OCI-LY1 (cell line): Measurements from ENCODE around the gene ATP8B2.

Source experiments
- EZH2 ChIP-seq: fragments of 200-600 bp; sonication (generic), shearing (Covaris generic); IDR thresholded peaks from 2 replicates; pipeline ENCODE4 v1.8.0; 2017; ENCODE audit warnings: borderline replicate concordance, mixed run types, mild to moderate bottlenecking, antibody characterized with exemption, low read length, moderate library complexity, mixed read lengths
- TF ChIP-seq, protein P1 (sequence below): fragments of 200-600 bp; sonication (generic), shearing (Covaris generic); IDR thresholded peaks from 2 replicates; pipeline ENCODE4 v1.5.1; 2017; ENCODE audit warnings: mild to moderate bottlenecking, antibody characterized with exemption, low read length, moderate library complexity, mixed read lengths

GRCh38 chr1:154316704-154317103 lies 8.6 kb upstream of the ATP8B2 start:
- TF ChIP-seq, protein P1, sequence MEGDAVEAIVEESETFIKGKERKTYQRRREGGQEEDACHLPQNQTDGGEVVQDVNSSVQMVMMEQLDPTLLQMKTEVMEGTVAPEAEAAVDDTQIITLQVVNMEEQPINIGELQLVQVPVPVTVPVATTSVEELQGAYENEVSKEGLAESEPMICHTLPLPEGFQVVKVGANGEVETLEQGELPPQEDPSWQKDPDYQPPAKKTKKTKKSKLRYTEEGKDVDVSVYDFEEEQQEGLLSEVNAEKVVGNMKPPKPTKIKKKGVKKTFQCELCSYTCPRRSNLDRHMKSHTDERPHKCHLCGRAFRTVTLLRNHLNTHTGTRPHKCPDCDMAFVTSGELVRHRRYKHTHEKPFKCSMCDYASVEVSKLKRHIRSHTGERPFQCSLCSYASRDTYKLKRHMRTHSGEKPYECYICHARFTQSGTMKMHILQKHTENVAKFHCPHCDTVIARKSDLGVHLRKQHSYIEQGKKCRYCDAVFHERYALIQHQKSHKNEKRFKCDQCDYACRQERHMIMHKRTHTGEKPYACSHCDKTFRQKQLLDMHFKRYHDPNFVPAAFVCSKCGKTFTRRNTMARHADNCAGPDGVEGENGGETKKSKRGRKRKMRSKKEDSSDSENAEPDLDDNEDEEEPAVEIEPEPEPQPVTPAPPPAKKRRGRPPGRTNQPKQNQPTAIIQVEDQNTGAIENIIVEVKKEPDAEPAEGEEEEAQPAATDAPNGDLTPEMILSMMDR: no peak
- TF ChIP-seq EZH2: no peak
